Type B pancreatic cell (in vitro differentiated cells): ENCODE data around the gene ZNF292. TPM values are rescaled to one million over a fixed set of nuclear protein-coding genes. Genes with fewer than 3 reads are reported as not detected.

ENCODE experiments used
- DNase-seq: peaks from one replicate; pipeline ENCODE4 v3.0.0; 2021; ENCODE audit warnings: mixed read lengths; ENCODE audit not compliant: unreplicated experiment; ENCODE audit errors: extremely low spot score
- H3K27ac Mint-ChIP-seq: 2 replicates; pipeline ENCODE4 v1.8.0; 2021; ENCODE audit warnings: mild to moderate bottlenecking, mixed read lengths
- H3K27me3 Mint-ChIP-seq: 2 replicates; pipeline ENCODE4 v1.8.0; 2021; ENCODE audit warnings: mixed read lengths
- H3K36me3 Mint-ChIP-seq: 2 replicates; pipeline ENCODE4 v1.8.0; 2021; ENCODE audit warnings: mixed read lengths
- H3K4me1 Mint-ChIP-seq: one replicate; pipeline ENCODE4 v1.8.0; 2021; ENCODE audit warnings: mixed read lengths; ENCODE audit not compliant: unreplicated experiment
- H3K4me3 Mint-ChIP-seq: 2 replicates; pipeline ENCODE4 v1.8.0; 2021; ENCODE audit warnings: mild to moderate bottlenecking, mixed read lengths
- H3K9me3 Mint-ChIP-seq: 2 replicates; pipeline ENCODE4 v1.8.0; 2021; ENCODE audit warnings: mixed read lengths
- total RNA-seq: library from RNA; stranded (reverse); gene quantifications from 2 replicates; pipeline ENCODE4 v1.2.1, GENCODE V29; 2021; ENCODE audit warnings: low replicate concordance
- TF ChIP-seq, protein P1 (sequence below): fragments of 200-600 bp; sonication (generic); conservative IDR thresholded peaks from 2 replicates; pipeline ENCODE4 v1.5.0; 2021; ENCODE audit warnings: antibody characterized with exemption, mild to moderate bottlenecking

The ZNF292 gene
- total RNA-seq, 1 donor from 2014 or later = 61.1 TPM

DNA sequence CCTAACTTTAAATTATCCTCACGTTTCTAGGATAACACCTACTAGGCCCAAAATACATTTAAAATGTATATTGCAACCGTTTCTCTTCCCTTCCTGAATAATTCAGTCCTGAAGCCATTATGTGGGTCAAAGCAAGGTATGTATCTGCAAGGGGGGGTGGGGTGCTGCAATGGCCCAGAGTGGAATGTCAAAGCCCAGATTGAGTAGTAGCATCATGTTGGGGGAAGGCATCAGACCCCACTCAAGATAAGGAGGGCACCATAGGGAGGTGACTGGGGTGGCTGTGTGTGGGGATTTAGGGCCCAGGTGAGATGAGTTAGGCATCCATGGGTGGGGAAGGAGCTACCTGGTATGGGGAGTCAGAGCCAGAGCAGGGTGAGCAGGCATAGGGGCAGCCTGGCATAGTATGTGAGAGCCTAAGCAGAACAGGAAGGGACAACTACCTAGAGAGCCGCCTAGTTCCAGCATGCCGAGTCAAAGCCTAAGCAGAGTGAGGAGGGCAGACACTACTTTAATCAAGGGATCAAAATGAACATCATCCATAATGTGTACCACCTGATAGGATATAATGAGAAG is 48.2 kb downstream of the ZNF292 start:
- Mint-ChIP-seq H3K27ac (no peak overlapping the region), H3K4me1 (no peaks in the 10 kb centered on the region)

DNA sequence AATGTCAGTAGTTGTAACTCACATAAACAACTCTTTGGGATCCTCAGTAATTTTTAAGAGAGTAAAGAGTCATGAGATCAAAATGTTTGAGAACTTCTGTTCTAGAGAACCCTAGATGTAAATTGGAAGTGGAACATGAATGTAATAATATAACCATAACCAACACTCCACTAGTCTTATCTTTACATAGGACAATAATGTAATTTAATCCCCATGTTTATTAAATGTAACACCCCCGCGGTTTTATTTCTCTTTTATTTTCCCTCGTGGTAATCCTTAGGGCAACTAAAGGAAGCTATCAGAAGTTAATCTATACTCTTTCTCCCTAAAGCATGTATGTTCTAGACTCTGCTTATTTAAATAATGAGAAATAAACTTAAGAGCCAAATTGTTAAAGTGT is 54.4 kb downstream of the ZNF292 start:
- Mint-ChIP-seq H3K9me3 (no peaks in the 10 kb centered on the region), H3K4me1 (peaks cover 18% of the 10 kb centered on the region), H3K27me3 (no peaks in the 10 kb centered on the region), H3K27ac (no peak overlapping the region), H3K4me3 (no peak overlapping the region), H3K36me3 (no peaks in the 10 kb centered on the region)
- TF ChIP-seq, protein P1, sequence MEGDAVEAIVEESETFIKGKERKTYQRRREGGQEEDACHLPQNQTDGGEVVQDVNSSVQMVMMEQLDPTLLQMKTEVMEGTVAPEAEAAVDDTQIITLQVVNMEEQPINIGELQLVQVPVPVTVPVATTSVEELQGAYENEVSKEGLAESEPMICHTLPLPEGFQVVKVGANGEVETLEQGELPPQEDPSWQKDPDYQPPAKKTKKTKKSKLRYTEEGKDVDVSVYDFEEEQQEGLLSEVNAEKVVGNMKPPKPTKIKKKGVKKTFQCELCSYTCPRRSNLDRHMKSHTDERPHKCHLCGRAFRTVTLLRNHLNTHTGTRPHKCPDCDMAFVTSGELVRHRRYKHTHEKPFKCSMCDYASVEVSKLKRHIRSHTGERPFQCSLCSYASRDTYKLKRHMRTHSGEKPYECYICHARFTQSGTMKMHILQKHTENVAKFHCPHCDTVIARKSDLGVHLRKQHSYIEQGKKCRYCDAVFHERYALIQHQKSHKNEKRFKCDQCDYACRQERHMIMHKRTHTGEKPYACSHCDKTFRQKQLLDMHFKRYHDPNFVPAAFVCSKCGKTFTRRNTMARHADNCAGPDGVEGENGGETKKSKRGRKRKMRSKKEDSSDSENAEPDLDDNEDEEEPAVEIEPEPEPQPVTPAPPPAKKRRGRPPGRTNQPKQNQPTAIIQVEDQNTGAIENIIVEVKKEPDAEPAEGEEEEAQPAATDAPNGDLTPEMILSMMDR = no peak
- DNase-seq = no peak

More for the DNA sequence above, 48.2 kb downstream of the ZNF292 start:
- DNase-seq = no peak
- TF ChIP-seq, protein P1 = no peak
- H3K9me3 Mint-ChIP-seq = no peaks in the 10 kb centered on the region
- peaks cover 14% of the 10 kb centered on the region for H3K36me3 Mint-ChIP-seq
- H3K27me3 Mint-ChIP-seq = no peaks in the 10 kb centered on the region
- no peak overlapping the region for H3K4me3 Mint-ChIP-seq

DNA sequence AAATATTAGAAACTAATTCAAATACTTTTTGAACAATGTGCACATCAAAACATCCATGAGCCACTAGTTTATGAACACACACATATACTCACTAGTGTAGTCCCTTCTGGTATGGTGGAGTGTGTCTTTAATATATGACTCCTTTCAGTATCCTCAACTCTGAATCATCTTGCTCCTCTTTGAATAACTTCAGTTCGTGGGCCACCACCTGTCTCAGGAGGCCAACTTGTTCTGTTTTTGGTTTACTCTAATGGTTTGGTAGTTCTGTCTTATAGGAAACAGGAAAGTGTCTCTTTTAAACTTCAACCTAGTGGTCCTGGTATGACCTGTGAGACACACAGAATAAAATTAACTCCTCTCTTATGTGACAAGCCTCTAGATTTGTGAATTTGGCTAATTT is 55.6 kb downstream of the ZNF292 start:
- H3K9me3 Mint-ChIP-seq = no peaks in the 10 kb centered on the region
- H3K36me3 Mint-ChIP-seq = no peaks in the 10 kb centered on the region
- no peak overlapping the region for H3K4me3 Mint-ChIP-seq
- TF ChIP-seq, protein P1 = no peak
- no peak for DNase-seq
- no peak overlapping the region for H3K27ac Mint-ChIP-seq
- peaks cover 18% of the 10 kb centered on the region for H3K4me1 Mint-ChIP-seq
- H3K27me3 Mint-ChIP-seq = no peaks in the 10 kb centered on the region

DNA sequence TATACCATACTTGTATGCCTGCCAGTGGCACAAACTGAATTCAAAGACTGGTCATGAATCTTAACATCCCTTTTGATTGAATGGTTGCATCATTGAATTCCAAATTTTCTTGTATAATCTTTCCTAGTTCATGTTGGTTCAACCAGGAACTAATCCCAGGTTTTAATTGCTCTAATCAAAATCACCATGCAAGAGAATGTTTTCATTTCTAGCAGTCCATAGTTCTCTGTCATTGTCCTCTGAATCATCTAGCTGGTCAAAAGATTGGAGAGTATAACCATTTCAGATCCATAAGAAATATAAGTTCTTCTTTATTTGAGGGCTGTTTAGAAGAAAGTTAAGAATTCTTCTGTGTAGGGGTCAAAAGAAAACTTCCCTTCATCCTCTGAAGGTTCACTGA is 57.2 kb downstream of the ZNF292 start:
- H3K9me3 Mint-ChIP-seq = no peaks in the 10 kb centered on the region
- H3K27ac Mint-ChIP-seq = peak overlapping the region; percentile 27
- TF ChIP-seq, protein P1 = no peak
- H3K4me3 Mint-ChIP-seq = no peak overlapping the region
- no peak for DNase-seq
- H3K4me1 Mint-ChIP-seq = peaks cover 18% of the 10 kb centered on the region
- no peaks in the 10 kb centered on the region for H3K27me3 Mint-ChIP-seq
- H3K36me3 Mint-ChIP-seq = no peaks in the 10 kb centered on the region

DNA sequence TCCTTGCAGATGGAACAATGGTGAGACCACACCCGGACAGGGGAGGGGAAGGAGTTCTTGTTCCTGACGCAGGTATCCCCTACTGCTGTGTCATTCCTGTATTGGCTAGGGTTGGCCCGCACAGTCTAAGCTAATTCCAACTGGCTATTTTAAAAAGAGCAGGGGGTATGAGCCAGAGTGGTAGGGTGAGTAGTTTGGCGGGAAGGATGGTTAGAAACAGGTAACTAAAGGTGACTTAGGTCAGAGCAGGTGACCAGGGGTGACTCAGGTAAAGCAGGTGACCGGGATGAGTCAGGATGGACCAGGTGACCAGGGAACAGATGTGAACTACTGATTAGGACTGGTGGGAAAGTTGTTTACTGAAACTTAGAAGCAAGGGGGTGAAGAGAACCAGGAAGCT is 58.0 kb downstream of the ZNF292 start:
- no peaks in the 10 kb centered on the region for H3K36me3 Mint-ChIP-seq
- H3K4me3 Mint-ChIP-seq = peak overlapping the region; percentile 37
- H3K4me1 Mint-ChIP-seq = peaks cover 18% of the 10 kb centered on the region
- DNase-seq = no peak
- H3K27me3 Mint-ChIP-seq = no peaks in the 10 kb centered on the region
- no peaks in the 10 kb centered on the region for H3K9me3 Mint-ChIP-seq
- TF ChIP-seq, protein P1 = no peak
- peak overlapping the region; percentile 72 for H3K27ac Mint-ChIP-seq

DNA sequence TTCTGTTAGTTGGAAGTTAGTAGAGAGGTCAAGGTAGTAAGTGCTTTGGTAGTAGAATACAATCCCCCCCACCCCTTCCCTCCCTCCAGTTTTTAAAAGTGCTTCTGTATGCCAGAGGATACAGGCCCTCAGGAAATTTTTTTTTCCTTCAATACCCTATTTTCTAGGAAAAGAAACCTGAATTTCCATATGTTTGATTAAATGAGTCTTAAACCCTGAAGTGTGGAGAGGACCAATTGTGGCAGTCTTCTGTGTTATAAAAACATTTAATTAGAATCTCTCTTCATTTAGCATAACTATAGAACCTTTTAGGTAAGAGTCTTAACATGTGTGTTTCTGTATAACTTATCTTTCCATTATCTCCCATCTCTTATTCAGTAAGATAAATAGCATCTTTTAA is 59.5 kb downstream of the ZNF292 start:
- no peak overlapping the region for H3K27ac Mint-ChIP-seq
- no peak for DNase-seq
- H3K9me3 Mint-ChIP-seq = no peaks in the 10 kb centered on the region
- peaks cover 18% of the 10 kb centered on the region for H3K4me1 Mint-ChIP-seq
- no peaks in the 10 kb centered on the region for H3K27me3 Mint-ChIP-seq
- no peak overlapping the region for H3K4me3 Mint-ChIP-seq
- TF ChIP-seq, protein P1 = no peak
- H3K36me3 Mint-ChIP-seq = peaks cover 3% of the 10 kb centered on the region
